Tibial nerve (tissue), 4 donors: Measurements from ENCODE around the gene IGF2BP3.

Experiments
- EP300 ChIP-seq, 2 donors: sonication (generic); formaldehyde crosslinking; IDR thresholded peaks; one replicate each; pipeline ENCODE4 v1.6.1; 2017; ENCODE audit warnings: antibody characterized with exemption in 2 of 2, mild to moderate bottlenecking in 1 of 2
- POLR2A ChIP-seq, 2 donors: fragments of 450-650 bp; IDR thresholded peaks; one replicate each; pipeline ENCODE4 v1.6.1; 2017; ENCODE audit warnings: antibody characterized with exemption in 2 of 2, mild to moderate bottlenecking in 2 of 2, moderate library complexity in 2 of 2
- TF ChIP-seq, protein P1 (sequence below), 5 experiments: fragments of 200-600 bp in 3 of 5; fragments of 450-650 bp in 2 of 5; sonication (generic) in 3 of 5; IDR thresholded peaks; one replicate each; pipeline ENCODE4 v1.5.1; 2016 to 2019; ENCODE audit warnings: antibody characterized with exemption in 5 of 5, mild to moderate bottlenecking in 3 of 5, moderate library complexity in 2 of 5

DNA sequence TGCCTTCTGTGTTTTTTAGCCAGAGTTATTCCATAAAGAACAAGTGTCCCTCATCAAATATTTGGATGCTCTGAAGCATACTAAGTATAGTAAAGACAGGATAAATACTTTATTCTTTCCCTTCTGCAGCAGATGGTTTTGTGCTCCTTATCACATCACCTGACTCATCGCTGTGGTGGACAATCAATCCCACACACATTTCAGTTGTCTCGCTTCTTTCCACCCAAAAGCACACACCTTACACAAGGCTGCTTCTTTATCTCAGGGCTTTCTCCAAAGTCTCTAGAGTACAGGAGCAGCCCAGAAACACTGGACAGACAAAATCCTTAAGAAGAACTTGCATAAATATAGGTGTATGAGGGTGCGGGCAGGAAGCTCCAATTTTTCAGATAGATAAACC lies 43.4 kb downstream of the IGF2BP3 start:
- TF ChIP-seq, protein P1, sequence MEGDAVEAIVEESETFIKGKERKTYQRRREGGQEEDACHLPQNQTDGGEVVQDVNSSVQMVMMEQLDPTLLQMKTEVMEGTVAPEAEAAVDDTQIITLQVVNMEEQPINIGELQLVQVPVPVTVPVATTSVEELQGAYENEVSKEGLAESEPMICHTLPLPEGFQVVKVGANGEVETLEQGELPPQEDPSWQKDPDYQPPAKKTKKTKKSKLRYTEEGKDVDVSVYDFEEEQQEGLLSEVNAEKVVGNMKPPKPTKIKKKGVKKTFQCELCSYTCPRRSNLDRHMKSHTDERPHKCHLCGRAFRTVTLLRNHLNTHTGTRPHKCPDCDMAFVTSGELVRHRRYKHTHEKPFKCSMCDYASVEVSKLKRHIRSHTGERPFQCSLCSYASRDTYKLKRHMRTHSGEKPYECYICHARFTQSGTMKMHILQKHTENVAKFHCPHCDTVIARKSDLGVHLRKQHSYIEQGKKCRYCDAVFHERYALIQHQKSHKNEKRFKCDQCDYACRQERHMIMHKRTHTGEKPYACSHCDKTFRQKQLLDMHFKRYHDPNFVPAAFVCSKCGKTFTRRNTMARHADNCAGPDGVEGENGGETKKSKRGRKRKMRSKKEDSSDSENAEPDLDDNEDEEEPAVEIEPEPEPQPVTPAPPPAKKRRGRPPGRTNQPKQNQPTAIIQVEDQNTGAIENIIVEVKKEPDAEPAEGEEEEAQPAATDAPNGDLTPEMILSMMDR (IDR thresholded peaks at IDR 0.05): no peak
- TF ChIP-seq POLR2A (IDR thresholded peaks at IDR 0.05) (no peak), EP300 (IDR thresholded peaks at IDR 0.05) (no peak)
